Measurements from ENCODE around the gene INSC. TPM values are rescaled to one million over a fixed set of nuclear protein-coding genes. Genes with fewer than 3 reads are reported as not detected.

The INSC gene
- total and polyA plus RNA-seq, 2 of the 4 experiments (the other 2 are of a cell fraction), result 0.53 to 1.4 TPM

DNA sequence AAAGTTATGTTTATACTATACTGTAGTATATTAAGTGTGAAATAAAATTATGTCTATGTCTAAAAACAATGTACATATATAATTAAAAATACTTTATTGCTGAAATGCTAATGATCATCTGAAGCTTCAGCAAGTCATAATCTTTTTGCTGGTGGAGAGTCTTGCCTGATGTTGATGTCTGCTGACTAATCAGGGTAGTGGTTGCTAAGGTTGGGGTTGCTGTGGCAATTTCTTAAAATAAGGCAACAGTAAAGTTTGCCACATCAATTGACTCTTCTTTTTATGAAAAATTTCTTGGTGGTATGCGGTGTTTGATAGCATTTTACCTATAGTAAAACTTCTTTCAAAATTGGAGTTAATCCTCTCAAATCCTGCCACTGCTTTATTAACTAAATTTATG, 21.4 kb downstream of the INSC start:
- H3K18ac ChIP-seq (ENCODE audit: low read depth, low read length), result no peak overlapping the region
- TF ChIP-seq MXI1 (IDR thresholded peaks at IDR 0.05; ENCODE audit: borderline replicate concordance, low read depth, low read length), result no peak
- no peak for TF ChIP-seq CEBPB (IDR thresholded peaks at IDR 0.05; ENCODE audit: low read depth, low read length)
- no peak for TF ChIP-seq USF2 (IDR thresholded peaks at IDR 0.05; ENCODE audit: low read depth, low read length)
- ChIA-PET POLR2A (ENCODE audit: unreplicated experiment) (no interaction called here), CTCF (no interaction called here)
- H2BK5ac ChIP-seq (ENCODE audit: low read depth, low read length, poor library complexity, severe bottlenecking), result no peak overlapping the region
- no peak overlapping the region for H3K9ac ChIP-seq (ENCODE audit: low read depth, low read length)
- no peak overlapping the region for H3K4me2 ChIP-seq (ENCODE audit: low read depth, low read length)
- H2AK9ac ChIP-seq (replicated peaks; ENCODE audit: low read depth, low read length, poor library complexity), result no peak overlapping the region
- H4K8ac ChIP-seq (ENCODE audit: low read depth in 2 of 2, low read length in 2 of 2), result no peak overlapping the region
- no peak for ATAC-seq (ENCODE audit: low read depth)
- no peak overlapping the region for H2BK15ac ChIP-seq (ENCODE audit: low read depth, low read length)
- no peaks in the 10 kb centered on the region for H3K4me1 ChIP-seq (ENCODE audit: control insufficient read depth, insufficient read depth, low read length)
- H4K5ac ChIP-seq (ENCODE audit: low read depth, low read length), result no peak overlapping the region
- DNase-seq, result no peak
- no peaks in the 10 kb centered on the region for H3K9me1 ChIP-seq (ENCODE audit: insufficient read depth, low read length)
- no peak overlapping the region for H2BK120ac ChIP-seq (ENCODE audit: low read depth, low read length)
- in situ Hi-C loops (cut with MboI; ENCODE audit: low sequenced_read_pairs), result no loop called here
- H4K20me1 ChIP-seq (ENCODE audit: insufficient read depth, low read length), result no peaks in the 10 kb centered on the region
- H3K14ac ChIP-seq (replicated peaks; ENCODE audit: low read depth, low read length), result no peak overlapping the region
- no peak overlapping the region for H2AK5ac ChIP-seq (ENCODE audit: low read depth, low read length)
- no CpG with 5 or more reads among the region's 1 CpG for WGBS, 2 experiments (ENCODE audit: extremely low coverage in 2 of 2, insufficient read length in 1 of 2)
- H3K79me1 ChIP-seq (ENCODE audit: low read depth in 1 of 2, low read length in 2 of 2), result no peaks in the 10 kb centered on the region
- no peak overlapping the region for H3K4ac ChIP-seq (ENCODE audit: low read depth, low read length)
- H3K23ac ChIP-seq (ENCODE audit: low read depth, low read length), result no peak overlapping the region
- no peak overlapping the region for H3K27ac ChIP-seq (ENCODE audit: insufficient read depth, low read length)
- no peak overlapping the region for H4K91ac ChIP-seq (ENCODE audit: insufficient read depth, low read depth, low read length)
- no peaks in the 10 kb centered on the region for H3K9me3 ChIP-seq (ENCODE audit: control insufficient read depth, insufficient read depth, low read length)
- dilution Hi-C loops (cut with HindIII; ENCODE audit: low sequenced_read_pairs, unreplicated experiment), result no loop called here
- no peak overlapping the region for H3K4me3 ChIP-seq (ENCODE audit: insufficient read depth, low read depth, low read length)
- H3K56ac ChIP-seq (ENCODE audit: extremely low read depth, insufficient read depth, low read length), result no peak overlapping the region
- H3K27me3 ChIP-seq (ENCODE audit: control insufficient read depth, insufficient read depth, low read length), result no peaks in the 10 kb centered on the region
- no TSS peak for BruUV-seq (replicated peaks)
- no peaks in the 10 kb centered on the region for H3K36me3 ChIP-seq (ENCODE audit: control insufficient read depth, insufficient read depth, low read length)
- H2BK20ac ChIP-seq (ENCODE audit: low read depth, low read length), result no peak overlapping the region
- intact Hi-C loops (cut with micrococcal nuclease), result no loop called here
- no peak overlapping the region for H2AFZ ChIP-seq (replicated peaks; ENCODE audit: low read length, poor library complexity)
